ENCODE data around the gene PARVB.

PARVB gene

DNA sequence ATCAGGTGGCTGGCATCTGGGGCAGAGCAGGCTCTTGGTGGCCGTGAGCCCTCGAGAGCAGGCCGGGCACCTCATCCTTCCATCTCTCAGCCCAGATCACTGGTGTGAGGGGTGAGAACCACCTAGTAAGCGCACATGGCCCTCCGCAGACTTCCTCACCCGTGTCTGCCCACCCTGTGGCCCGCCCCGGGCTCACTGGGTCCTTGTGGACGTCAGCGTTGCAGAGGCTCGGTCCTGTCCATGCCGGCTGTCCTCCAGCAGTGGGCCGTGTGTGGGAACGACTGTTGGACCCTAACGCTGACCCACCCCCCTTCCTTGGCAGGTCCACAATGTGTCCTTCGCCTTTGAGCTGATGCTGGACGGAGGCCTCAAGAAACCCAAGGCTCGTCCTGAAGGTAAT, 139.4 kb downstream of the PARVB start:
- H2AFZ ChIP-seq (ENCODE audit: low read length, unreplicated experiment) = no peak overlapping the region
- H3K27me3 ChIP-seq (ENCODE audit: insufficient read depth, low read length) = no peaks in the 10 kb centered on the region
- no peak overlapping the region for H3K4me3 ChIP-seq (ENCODE audit: low read depth, low read length)
- H3K27ac ChIP-seq (ENCODE audit: low read depth, low read length) = no peak overlapping the region
- H3K36me3 ChIP-seq (ENCODE audit: insufficient read depth, low read length) = no peaks in the 10 kb centered on the region
- no peaks in the 10 kb centered on the region for H3K79me2 ChIP-seq (ENCODE audit: control insufficient read depth, insufficient read depth, low read length, unreplicated experiment)
- no peaks in the 10 kb centered on the region for H3K4me1 ChIP-seq (ENCODE audit: control insufficient read depth, insufficient read depth, low read length, unreplicated experiment)

GRCh38 chr22:44164031-44164430, 139.9 kb downstream of the PARVB start:
- Histone ChIP-seq H3K79me2 (ENCODE audit: control insufficient read depth, insufficient read depth, low read length, unreplicated experiment) (no peaks in the 10 kb centered on the region), H3K4me1 (ENCODE audit: control insufficient read depth, insufficient read depth, low read length, unreplicated experiment) (no peaks in the 10 kb centered on the region), H2AFZ (ENCODE audit: low read length, unreplicated experiment) (no peak overlapping the region), H3K27me3 (ENCODE audit: insufficient read depth, low read length) (no peaks in the 10 kb centered on the region), H3K36me3 (ENCODE audit: insufficient read depth, low read length) (no peaks in the 10 kb centered on the region), H3K27ac (ENCODE audit: low read depth, low read length) (no peak overlapping the region), H3K4me3 (ENCODE audit: low read depth, low read length) (no peak overlapping the region)

DNA sequence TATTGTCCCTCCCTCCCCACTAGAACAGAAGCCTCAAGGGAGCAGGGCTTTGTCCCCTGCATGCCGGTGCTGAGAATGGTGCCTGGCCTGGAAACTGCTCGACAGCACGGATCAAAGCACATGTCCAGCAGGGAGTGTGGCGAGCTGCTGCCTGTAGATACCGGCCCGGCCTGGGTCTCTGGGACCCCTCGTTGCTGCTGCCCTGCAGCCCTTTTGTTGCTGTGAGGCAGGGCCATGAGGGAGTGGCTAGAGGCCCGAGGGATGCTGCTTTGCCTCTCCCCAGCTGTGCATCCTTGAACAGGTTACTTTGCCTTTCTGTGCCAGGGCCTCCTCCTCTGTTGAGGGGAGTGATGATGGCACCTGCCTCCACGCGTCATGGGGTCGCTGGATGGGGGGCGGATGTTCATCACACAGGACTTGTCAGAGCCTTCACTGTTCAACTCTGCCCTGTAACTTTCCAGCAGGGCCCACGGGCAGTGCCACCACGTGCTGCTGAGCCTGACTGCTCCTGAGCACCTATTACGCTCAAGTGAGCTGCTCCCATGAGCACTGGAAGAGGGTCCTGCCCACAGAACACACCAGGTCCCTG, 141.3 kb downstream of the PARVB start:
- Histone ChIP-seq H3K4me3 (ENCODE audit: low read depth, low read length) (no peak overlapping the region), H3K27me3 (ENCODE audit: insufficient read depth, low read length) (no peaks in the 10 kb centered on the region), H3K36me3 (ENCODE audit: insufficient read depth, low read length) (no peaks in the 10 kb centered on the region), H3K4me1 (ENCODE audit: control insufficient read depth, insufficient read depth, low read length, unreplicated experiment) (no peaks in the 10 kb centered on the region), H2AFZ (ENCODE audit: low read length, unreplicated experiment) (no peak overlapping the region), H3K27ac (ENCODE audit: low read depth, low read length) (no peak overlapping the region), H3K79me2 (ENCODE audit: control insufficient read depth, insufficient read depth, low read length, unreplicated experiment) (no peaks in the 10 kb centered on the region)

GRCh38 chr22:44166498-44167276, 142.6 kb downstream of the PARVB start:
- no peak overlapping the region for H3K27ac ChIP-seq (ENCODE audit: low read depth, low read length)
- no peaks in the 10 kb centered on the region for H3K79me2 ChIP-seq (ENCODE audit: control insufficient read depth, insufficient read depth, low read length, unreplicated experiment)
- H3K27me3 ChIP-seq (ENCODE audit: insufficient read depth, low read length) = no peaks in the 10 kb centered on the region
- H2AFZ ChIP-seq (ENCODE audit: low read length, unreplicated experiment) = no peak overlapping the region
- no peak overlapping the region for H3K4me3 ChIP-seq (ENCODE audit: low read depth, low read length)
- no peaks in the 10 kb centered on the region for H3K36me3 ChIP-seq (ENCODE audit: insufficient read depth, low read length)
- H3K4me1 ChIP-seq (ENCODE audit: control insufficient read depth, insufficient read depth, low read length, unreplicated experiment) = no peaks in the 10 kb centered on the region

DNA sequence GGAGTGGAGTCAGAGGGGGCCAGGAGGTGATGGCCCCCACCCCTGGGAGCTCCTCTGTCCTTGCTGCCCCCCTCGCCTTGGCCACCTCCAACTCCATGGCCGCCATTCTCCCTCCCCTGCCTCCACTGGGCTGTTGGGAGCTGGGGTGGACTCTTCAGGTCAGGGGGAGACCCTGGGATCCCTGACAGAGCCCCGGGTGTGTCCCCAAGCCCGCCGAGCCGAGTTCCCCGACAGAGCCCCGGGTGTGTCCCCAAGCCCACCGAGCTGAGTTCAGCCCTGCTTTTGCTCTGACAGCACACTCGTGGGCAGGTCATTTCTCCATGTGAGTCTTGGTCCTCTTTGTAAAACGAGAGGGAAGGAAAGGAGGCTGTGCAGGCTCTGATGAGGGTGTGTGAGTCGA, 143.4 kb downstream of the PARVB start:
- H3K4me3 ChIP-seq (ENCODE audit: low read depth, low read length) = no peak overlapping the region
- H2AFZ ChIP-seq (ENCODE audit: low read length, unreplicated experiment) = no peak overlapping the region
- no peaks in the 10 kb centered on the region for H3K36me3 ChIP-seq (ENCODE audit: insufficient read depth, low read length)
- H3K27ac ChIP-seq (ENCODE audit: low read depth, low read length) = no peak overlapping the region
- H3K27me3 ChIP-seq (ENCODE audit: insufficient read depth, low read length) = no peaks in the 10 kb centered on the region
- no peaks in the 10 kb centered on the region for H3K4me1 ChIP-seq (ENCODE audit: control insufficient read depth, insufficient read depth, low read length, unreplicated experiment)
- H3K79me2 ChIP-seq (ENCODE audit: control insufficient read depth, insufficient read depth, low read length, unreplicated experiment) = no peaks in the 10 kb centered on the region

DNA sequence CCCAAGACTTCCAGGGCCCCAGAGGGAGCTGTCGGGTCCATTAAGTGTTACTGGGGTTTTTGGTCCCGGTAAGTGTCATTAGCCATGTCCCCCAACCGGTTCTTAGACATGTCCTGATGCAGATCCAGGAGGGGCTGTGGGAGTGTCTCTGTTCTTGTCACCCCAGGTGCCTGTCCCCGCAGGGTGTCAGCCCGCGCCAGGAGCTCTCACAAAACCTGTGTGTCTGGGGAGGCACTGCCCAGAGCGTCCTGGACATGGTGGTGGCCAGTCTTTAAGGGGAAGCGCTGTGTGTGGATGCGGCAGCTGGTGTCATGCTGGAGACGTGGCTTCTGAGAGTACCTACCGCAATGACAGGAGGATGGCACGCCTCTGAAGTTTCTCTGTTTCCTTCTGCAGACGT, 144.1 kb downstream of the PARVB start:
- Histone ChIP-seq H3K36me3 (ENCODE audit: insufficient read depth, low read length) (no peaks in the 10 kb centered on the region), H3K4me3 (ENCODE audit: low read depth, low read length) (no peak overlapping the region), H2AFZ (ENCODE audit: low read length, unreplicated experiment) (no peak overlapping the region), H3K79me2 (ENCODE audit: control insufficient read depth, insufficient read depth, low read length, unreplicated experiment) (no peaks in the 10 kb centered on the region), H3K27ac (ENCODE audit: low read depth, low read length) (no peak overlapping the region), H3K27me3 (ENCODE audit: insufficient read depth, low read length) (no peaks in the 10 kb centered on the region), H3K4me1 (ENCODE audit: control insufficient read depth, insufficient read depth, low read length, unreplicated experiment) (no peaks in the 10 kb centered on the region)

DNA sequence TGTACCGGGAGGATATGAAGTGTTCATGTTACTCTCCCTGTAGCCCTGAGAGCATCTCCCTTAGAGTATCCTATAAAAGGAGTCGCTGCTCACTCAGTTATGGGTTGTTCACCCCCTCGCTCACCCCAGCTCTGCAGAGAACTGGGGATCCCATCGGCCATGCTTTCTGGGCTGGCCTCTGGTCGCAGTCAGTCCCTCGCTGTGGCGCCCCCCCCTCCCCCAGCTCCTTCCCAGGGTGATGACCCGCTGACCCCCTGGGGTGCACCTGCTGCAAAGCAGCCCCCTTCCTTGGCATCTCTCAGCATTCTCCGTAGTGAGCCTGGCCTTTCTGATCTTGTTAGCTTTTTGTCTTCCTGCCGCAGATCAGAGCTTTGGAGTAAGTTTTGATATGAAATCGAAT, 146.4 kb downstream of the PARVB start:
- Histone ChIP-seq H3K79me2 (ENCODE audit: control insufficient read depth, insufficient read depth, low read length, unreplicated experiment) (no peaks in the 10 kb centered on the region), H3K27ac (ENCODE audit: low read depth, low read length) (no peak overlapping the region), H3K36me3 (ENCODE audit: insufficient read depth, low read length) (no peaks in the 10 kb centered on the region), H3K4me3 (ENCODE audit: low read depth, low read length) (no peak overlapping the region), H3K27me3 (ENCODE audit: insufficient read depth, low read length) (no peaks in the 10 kb centered on the region), H3K4me1 (ENCODE audit: control insufficient read depth, insufficient read depth, low read length, unreplicated experiment) (no peaks in the 10 kb centered on the region), H2AFZ (ENCODE audit: low read length, unreplicated experiment) (no peak overlapping the region)

- Histone ChIP-seq H3K4me1 (ENCODE audit: control insufficient read depth, insufficient read depth, low read length, unreplicated experiment) (no peaks in the 10 kb centered on the region), H3K36me3 (ENCODE audit: insufficient read depth, low read length) (no peaks in the 10 kb centered on the region), H3K79me2 (ENCODE audit: control insufficient read depth, insufficient read depth, low read length, unreplicated experiment) (no peaks in the 10 kb centered on the region), H3K27ac (ENCODE audit: low read depth, low read length) (no peak overlapping the region), H3K27me3 (ENCODE audit: insufficient read depth, low read length) (no peaks in the 10 kb centered on the region), H2AFZ (ENCODE audit: low read length, unreplicated experiment) (no peak overlapping the region), H3K4me3 (ENCODE audit: low read depth, low read length) (no peak overlapping the region)
Measured at GRCh38 chr22:44171561-44171960, 147.5 kb downstream of the PARVB start.

GRCh38 chr22:44172370-44173108, 148.4 kb downstream of the PARVB start:
- Histone ChIP-seq H3K4me3 (ENCODE audit: low read depth, low read length) (no peak overlapping the region), H3K27me3 (ENCODE audit: insufficient read depth, low read length) (no peaks in the 10 kb centered on the region), H3K79me2 (ENCODE audit: control insufficient read depth, insufficient read depth, low read length, unreplicated experiment) (no peaks in the 10 kb centered on the region), H2AFZ (ENCODE audit: low read length, unreplicated experiment) (no peak overlapping the region), H3K27ac (ENCODE audit: low read depth, low read length) (no peak overlapping the region), H3K4me1 (ENCODE audit: control insufficient read depth, insufficient read depth, low read length, unreplicated experiment) (no peaks in the 10 kb centered on the region), H3K36me3 (ENCODE audit: insufficient read depth, low read length) (no peaks in the 10 kb centered on the region)

DNA sequence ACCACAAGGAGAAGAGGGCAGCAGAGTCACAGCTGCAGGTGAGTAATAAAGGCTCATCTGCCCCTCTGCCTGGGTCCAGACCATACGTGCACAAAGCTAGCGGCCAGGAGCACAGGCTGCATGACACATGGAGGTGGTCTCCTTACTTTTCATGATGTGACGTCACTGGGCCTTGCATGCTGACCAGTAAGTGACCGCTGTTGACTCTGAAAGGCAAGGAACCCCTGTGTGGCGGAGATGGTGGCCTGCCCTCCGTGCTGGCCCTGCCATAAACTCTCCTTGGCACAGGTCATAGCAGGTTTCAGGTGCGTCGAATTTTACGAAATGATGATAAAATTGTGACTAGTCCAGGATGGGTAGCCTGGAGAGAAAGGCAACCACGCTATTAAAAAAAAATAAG, 149.1 kb downstream of the PARVB start:
- no peak overlapping the region for H3K4me3 ChIP-seq (ENCODE audit: low read depth, low read length)
- no peaks in the 10 kb centered on the region for H3K79me2 ChIP-seq (ENCODE audit: control insufficient read depth, insufficient read depth, low read length, unreplicated experiment)
- no peaks in the 10 kb centered on the region for H3K4me1 ChIP-seq (ENCODE audit: control insufficient read depth, insufficient read depth, low read length, unreplicated experiment)
- no peak overlapping the region for H2AFZ ChIP-seq (ENCODE audit: low read length, unreplicated experiment)
- H3K27ac ChIP-seq (ENCODE audit: low read depth, low read length) = no peak overlapping the region
- no peaks in the 10 kb centered on the region for H3K27me3 ChIP-seq (ENCODE audit: insufficient read depth, low read length)
- no peaks in the 10 kb centered on the region for H3K36me3 ChIP-seq (ENCODE audit: insufficient read depth, low read length)

- H3K4me1 ChIP-seq (ENCODE audit: control insufficient read depth, insufficient read depth, low read length, unreplicated experiment) = no peaks in the 10 kb centered on the region
- 0 out of 2 replicates have a peak, but pooled peaks cover 5% of the 10 kb centered on the region for H3K27me3 ChIP-seq (ENCODE audit: insufficient read depth, low read length)
- no peaks in the 10 kb centered on the region for H3K36me3 ChIP-seq (ENCODE audit: insufficient read depth, low read length)
- H2AFZ ChIP-seq (ENCODE audit: low read length, unreplicated experiment) = no peak overlapping the region
- H3K4me3 ChIP-seq (ENCODE audit: low read depth, low read length) = no peak overlapping the region
- H3K79me2 ChIP-seq (ENCODE audit: control insufficient read depth, insufficient read depth, low read length, unreplicated experiment) = no peaks in the 10 kb centered on the region
- H3K27ac ChIP-seq (ENCODE audit: low read depth, low read length) = no peak overlapping the region
Measured at GRCh38 chr22:44175676-44176075, 151.6 kb downstream of the PARVB start.

Measured in ACC112 (cell line).